Smooth muscle cell (in vitro differentiated cells): ENCODE data around the gene FAM13B. TPM values are rescaled to one million over a fixed set of nuclear protein-coding genes. Genes with fewer than 3 reads are reported as not detected.
"Not testable (repeated sequence)": the region's sequence is repeated elsewhere in the genome, so short reads cannot be mapped to it uniquely, and the experiment has no call there.

Experiments
- DNase-seq: peaks from one replicate; lab custom pipeline; 2025; ENCODE audit not compliant: unreplicated experiment; lab: John Stamatoyannopoulos, UW
- H2AFZ ChIP-seq: fragments of 200-600 bp; sonication (generic); 2 replicates; pipeline ENCODE4 v1.6.0; 2016; ENCODE audit warnings: antibody characterized with exemption, low read depth, mild to moderate bottlenecking
- H3F3A ChIP-seq: fragments of 200-600 bp; sonication (generic); 2 replicates; pipeline ENCODE4 v1.6.0; 2017; ENCODE audit warnings: antibody characterized with exemption, low read depth
- H3K27ac ChIP-seq: fragments of 200-600 bp; sonication (generic); 2 replicates; pipeline ENCODE4 v1.5.1; 2016; ENCODE audit warnings: low read depth, mild to moderate bottlenecking
- H3K27me3 ChIP-seq: fragments of 200-600 bp; sonication (generic); 2 replicates; pipeline ENCODE4 v1.6.1; 2016; ENCODE audit warnings: low read depth, mild to moderate bottlenecking
- H3K36me3 ChIP-seq: fragments of 200-600 bp; sonication (generic); 2 replicates; pipeline ENCODE4 v1.5.1; 2016; ENCODE audit warnings: low read depth
- H3K4me1 ChIP-seq: fragments of 200-600 bp; sonication (generic); 2 replicates; pipeline ENCODE4 v1.5.1; 2016; ENCODE audit warnings: low read depth
- H3K4me2 ChIP-seq: fragments of 200-600 bp; sonication (generic); 2 replicates; pipeline ENCODE4 v1.6.0; 2016; ENCODE audit warnings: mild to moderate bottlenecking
- H3K4me3 ChIP-seq: fragments of 200-600 bp; sonication (generic); 2 replicates; pipeline ENCODE4 v1.5.1; 2016; ENCODE audit warnings: mild to moderate bottlenecking
- H3K79me2 ChIP-seq: fragments of 200-600 bp; sonication (generic); 2 replicates; pipeline ENCODE4 v1.6.0; 2016; ENCODE audit warnings: low read depth, mild to moderate bottlenecking
- H3K9ac ChIP-seq: fragments of 200-600 bp; sonication (generic); 2 replicates; pipeline ENCODE4 v1.6.0; 2016; ENCODE audit warnings: low read depth
- H3K9me3 ChIP-seq: fragments of 200-600 bp; sonication (generic); replicated peaks from 2 replicates; pipeline ENCODE4 v1.5.1; 2016; ENCODE audit warnings: low read depth
- H4K20me1 ChIP-seq: fragments of 200-600 bp; sonication (generic); 2 replicates; pipeline ENCODE4 v1.6.0; 2016; ENCODE audit warnings: low read depth
- CTCF ChIP-seq: fragments of 200-600 bp; sonication (generic); IDR thresholded peaks from 2 replicates; pipeline ENCODE4 v1.5.1; 2017; ENCODE audit warnings: borderline replicate concordance, mild to moderate bottlenecking, antibody characterized with exemption; ENCODE audit not compliant: insufficient read depth, poor library complexity, severe bottlenecking
- WGBS: methylation state at CpG from one replicate; pipeline ENCODE4 v1.1.7; 2016; ENCODE audit warnings: low lambda C conversion rate; 5-methylcytosine and 5-hydroxymethylcytosine counted together
- polyA plus RNA-seq: library from polyadenylated mRNA; unstranded; fragments of >200 nt; fragmentation: Nextera tagmentation; extraction: Ambion mirVana; gene quantifications from 2 replicates; pipeline ENCODE4 v1.2.1, GENCODE V29; 2016
- total RNA-seq: library from RNA; depleted of rRNA; stranded (reverse); fragments of >200 nt; gene quantifications from 2 replicates; pipeline ENCODE4 v1.2.3, GENCODE V29; 2014

The FAM13B gene
- total and polyA plus RNA-seq, 2 experiments from 2014 or later = 3.8 to 15.1 TPM

- Histone ChIP-seq H3K9me3 (no peaks in the 10 kb centered on the region), H3K4me3 (peak overlapping the region; percentile 99), H3K27me3 (no peaks in the 10 kb centered on the region), H3K4me2 (peak overlapping the region; percentile 94), H3F3A (peaks cover 4% of the 10 kb centered on the region), H3K36me3 (peaks cover 5% of the 10 kb centered on the region), H2AFZ (peak overlapping the region; percentile 96), H3K27ac (peak overlapping the region; percentile 99), H3K9ac (peak overlapping the region; percentile 99), H3K4me1 (peaks cover 20% of the 10 kb centered on the region), H4K20me1 (peaks cover 55% of the 10 kb centered on the region), H3K79me2 (peaks cover 56% of the 10 kb centered on the region)
- 5% methylated on average over 24 of the region's 24 CpGs for WGBS
- DNase-seq = no peak
- no peak for TF ChIP-seq CTCF
Observed at GRCh38 chr5:138032028-138032571, 779 bp downstream of the FAM13B start.

GRCh38 chr5:138029944-138030343 lies 2.9 kb downstream of the FAM13B start:
- Histone ChIP-seq H3K4me2 (no peak overlapping the region), H3K4me1 (peaks cover 20% of the 10 kb centered on the region), H3K9ac (no peak overlapping the region), H2AFZ (no peak overlapping the region), H3K27me3 (no peaks in the 10 kb centered on the region), H4K20me1 (peaks cover 76% of the 10 kb centered on the region), H3K4me3 (no peak overlapping the region), H3K9me3 (no peaks in the 10 kb centered on the region), H3K27ac (no peak overlapping the region), H3K36me3 (peaks cover 5% of the 10 kb centered on the region), H3F3A (peaks cover 4% of the 10 kb centered on the region), H3K79me2 (peaks cover 77% of the 10 kb centered on the region)
- TF ChIP-seq CTCF = no peak
- 97% methylated on average over 2 of the region's 2 CpGs for WGBS
- no peak for DNase-seq

- no peak overlapping the region for H3K27ac ChIP-seq
- no peak for DNase-seq
- no peaks in the 10 kb centered on the region for H3K9me3 ChIP-seq
- peaks cover 81% of the 10 kb centered on the region for H4K20me1 ChIP-seq
- peaks cover 4% of the 10 kb centered on the region for H3F3A ChIP-seq
- 87% methylated on average over 2 of the region's 2 CpGs for WGBS
- no peaks in the 10 kb centered on the region for H3K27me3 ChIP-seq
- no peak overlapping the region for H3K4me2 ChIP-seq
- peaks cover 20% of the 10 kb centered on the region for H3K4me1 ChIP-seq
- H3K4me3 ChIP-seq = no peak overlapping the region
- no peak overlapping the region for H2AFZ ChIP-seq
- peaks cover 82% of the 10 kb centered on the region for H3K79me2 ChIP-seq
- peaks cover 5% of the 10 kb centered on the region for H3K36me3 ChIP-seq
- H3K9ac ChIP-seq = no peak overlapping the region
- TF ChIP-seq CTCF = no peak
Observed at GRCh38 chr5:138029501-138029900, 3.4 kb downstream of the FAM13B start.

DNA sequence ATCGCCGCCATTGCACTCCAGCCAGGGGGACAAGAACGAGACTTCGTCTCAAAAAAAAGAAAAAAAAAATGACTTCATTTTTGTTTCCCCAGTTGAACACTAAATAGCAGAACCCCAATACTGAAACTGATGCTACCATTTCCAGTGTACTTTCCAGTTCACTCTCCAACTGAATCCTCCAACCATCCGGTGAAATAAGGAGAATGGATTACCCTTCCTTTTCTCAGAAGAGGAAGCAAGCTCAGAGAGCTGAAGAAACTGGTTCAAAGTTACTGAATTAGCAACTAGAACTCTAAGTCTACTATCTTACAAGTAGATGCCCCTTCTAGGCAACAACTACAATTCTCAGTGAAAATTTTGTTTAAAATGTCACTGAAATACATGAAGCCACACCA lies 3.9 kb downstream of the FAM13B start:
- Histone ChIP-seq H3F3A (peaks cover 4% of the 10 kb centered on the region), H3K4me3 (no peak overlapping the region), H3K9me3 (no peaks in the 10 kb centered on the region), H3K9ac (no peak overlapping the region), H2AFZ (no peak overlapping the region), H3K4me1 (peaks cover 20% of the 10 kb centered on the region), H3K27ac (no peak overlapping the region), H3K27me3 (no peaks in the 10 kb centered on the region), H3K4me2 (no peak overlapping the region), H3K79me2 (peaks cover 87% of the 10 kb centered on the region), H3K36me3 (peaks cover 5% of the 10 kb centered on the region), H4K20me1 (peaks cover 86% of the 10 kb centered on the region)
- DNase-seq = no peak
- WGBS = 99% methylated on average over 5 of the region's 5 CpGs
- TF ChIP-seq CTCF = no peak

- WGBS = over 99% methylated on average over 12 of the region's 12 CpGs
- Histone ChIP-seq H3K4me1 (peaks cover 14% of the 10 kb centered on the region), H4K20me1 (peaks cover 92% of the 10 kb centered on the region)
Observed at GRCh38 chr5:138028262-138028970, 4.5 kb downstream of the FAM13B start.

More at GRCh38 chr5:138028262-138028970, 4.5 kb downstream of the FAM13B start:
- not testable (repeated sequence) for H3K9me3 ChIP-seq, H2AFZ ChIP-seq, H3K27ac ChIP-seq, DNase-seq, H3K36me3 ChIP-seq, H3K9ac ChIP-seq, H3K27me3 ChIP-seq, H3K4me2 ChIP-seq, H3K4me3 ChIP-seq, H3F3A ChIP-seq
- peaks cover 93% of the 10 kb centered on the region for H3K79me2 ChIP-seq
